DMS79 (cell line): Measurements from ENCODE around the gene SMCR8.
"Not testable (repeated sequence)": the region's sequence is repeated elsewhere in the genome, so short reads cannot be mapped to it uniquely, and the experiment has no call there.

Experiments used
- DNase-seq: peaks from one replicate; lab custom pipeline; 2025; lab: John Stamatoyannopoulos, UW

Gene SMCR8, protein sequence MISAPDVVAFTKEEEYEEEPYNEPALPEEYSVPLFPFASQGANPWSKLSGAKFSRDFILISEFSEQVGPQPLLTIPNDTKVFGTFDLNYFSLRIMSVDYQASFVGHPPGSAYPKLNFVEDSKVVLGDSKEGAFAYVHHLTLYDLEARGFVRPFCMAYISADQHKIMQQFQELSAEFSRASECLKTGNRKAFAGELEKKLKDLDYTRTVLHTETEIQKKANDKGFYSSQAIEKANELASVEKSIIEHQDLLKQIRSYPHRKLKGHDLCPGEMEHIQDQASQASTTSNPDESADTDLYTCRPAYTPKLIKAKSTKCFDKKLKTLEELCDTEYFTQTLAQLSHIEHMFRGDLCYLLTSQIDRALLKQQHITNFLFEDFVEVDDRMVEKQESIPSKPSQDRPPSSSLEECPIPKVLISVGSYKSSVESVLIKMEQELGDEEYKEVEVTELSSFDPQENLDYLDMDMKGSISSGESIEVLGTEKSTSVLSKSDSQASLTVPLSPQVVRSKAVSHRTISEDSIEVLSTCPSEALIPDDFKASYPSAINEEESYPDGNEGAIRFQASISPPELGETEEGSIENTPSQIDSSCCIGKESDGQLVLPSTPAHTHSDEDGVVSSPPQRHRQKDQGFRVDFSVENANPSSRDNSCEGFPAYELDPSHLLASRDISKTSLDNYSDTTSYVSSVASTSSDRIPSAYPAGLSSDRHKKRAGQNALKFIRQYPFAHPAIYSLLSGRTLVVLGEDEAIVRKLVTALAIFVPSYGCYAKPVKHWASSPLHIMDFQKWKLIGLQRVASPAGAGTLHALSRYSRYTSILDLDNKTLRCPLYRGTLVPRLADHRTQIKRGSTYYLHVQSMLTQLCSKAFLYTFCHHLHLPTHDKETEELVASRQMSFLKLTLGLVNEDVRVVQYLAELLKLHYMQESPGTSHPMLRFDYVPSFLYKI

DNA sequence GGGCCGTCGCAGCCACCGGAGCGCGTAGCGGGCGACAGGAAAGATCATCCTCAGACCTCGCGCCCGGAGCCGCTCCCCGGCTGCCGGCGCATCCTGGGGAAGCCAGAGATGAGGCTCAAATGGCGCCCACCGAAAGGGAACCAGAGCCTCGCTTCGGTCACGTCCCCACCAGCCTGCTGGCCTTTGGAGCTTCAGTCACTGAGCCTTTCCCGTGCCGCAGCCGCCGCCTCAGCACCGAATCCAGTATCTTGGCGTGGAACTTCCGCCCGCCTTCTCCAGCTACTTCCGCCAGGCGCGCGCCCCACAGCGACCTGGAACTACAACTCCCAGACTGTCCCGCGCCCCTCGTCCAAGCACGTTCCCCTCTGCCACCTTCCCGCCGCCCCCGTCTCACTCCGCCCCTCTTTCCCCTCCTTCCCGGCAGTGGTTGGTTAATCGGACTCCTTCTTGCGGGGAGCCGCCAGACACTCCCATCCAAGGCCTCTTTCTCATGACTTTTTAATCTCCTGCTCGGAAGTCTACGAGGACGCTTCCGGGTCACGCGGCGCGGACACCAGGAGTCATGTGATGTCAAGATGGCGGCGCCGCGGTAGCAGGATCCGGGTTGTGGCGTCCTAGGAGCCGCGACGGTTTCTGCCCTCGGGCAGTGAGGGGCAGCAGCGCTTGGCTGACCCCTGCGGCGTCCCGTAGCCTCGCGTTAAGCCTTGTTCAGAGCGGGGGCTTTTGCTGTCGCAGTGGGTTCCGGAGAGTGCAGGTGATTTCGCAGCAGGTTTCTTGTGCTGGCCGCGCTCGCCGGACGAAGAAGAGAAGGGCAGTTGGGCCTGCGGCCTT lies at the start of gene SMCR8, which contains the start of gene TOP3A:
Gene SMCR8, plus strand, starts transcription at position 563 of the 831 bp plus-strand sequence. CDS start 497 bp downstream, outside the sequence.
Gene TOP3A, minus strand, starts transcription at position 264 of the 831 bp plus-strand sequence. Its CDS starts 216 bp downstream, at position 48.
- peak; percentile 86 for DNase-seq

DNA sequence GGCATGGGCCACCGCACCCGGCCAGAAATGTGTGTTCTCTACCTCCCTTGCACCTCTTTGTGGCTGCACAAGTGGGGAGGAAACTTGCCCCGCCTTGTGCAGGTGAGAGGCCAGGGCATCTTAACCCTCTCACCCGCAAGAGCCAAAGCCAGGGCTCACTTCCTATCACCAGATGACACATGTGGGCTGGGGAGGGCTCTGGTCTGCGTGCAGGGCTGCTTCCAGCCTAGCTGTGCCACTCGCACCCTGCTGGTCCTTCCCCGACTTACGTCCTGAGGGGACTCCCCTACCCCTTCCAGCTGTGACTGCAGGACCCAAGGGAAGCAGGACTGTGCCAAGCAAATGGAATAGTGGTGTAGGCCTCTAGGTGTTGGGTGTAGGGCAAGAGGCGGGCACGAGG lies 47.7 kb upstream of the SMCR8 start:
- DNase-seq, result no peak

DNA sequence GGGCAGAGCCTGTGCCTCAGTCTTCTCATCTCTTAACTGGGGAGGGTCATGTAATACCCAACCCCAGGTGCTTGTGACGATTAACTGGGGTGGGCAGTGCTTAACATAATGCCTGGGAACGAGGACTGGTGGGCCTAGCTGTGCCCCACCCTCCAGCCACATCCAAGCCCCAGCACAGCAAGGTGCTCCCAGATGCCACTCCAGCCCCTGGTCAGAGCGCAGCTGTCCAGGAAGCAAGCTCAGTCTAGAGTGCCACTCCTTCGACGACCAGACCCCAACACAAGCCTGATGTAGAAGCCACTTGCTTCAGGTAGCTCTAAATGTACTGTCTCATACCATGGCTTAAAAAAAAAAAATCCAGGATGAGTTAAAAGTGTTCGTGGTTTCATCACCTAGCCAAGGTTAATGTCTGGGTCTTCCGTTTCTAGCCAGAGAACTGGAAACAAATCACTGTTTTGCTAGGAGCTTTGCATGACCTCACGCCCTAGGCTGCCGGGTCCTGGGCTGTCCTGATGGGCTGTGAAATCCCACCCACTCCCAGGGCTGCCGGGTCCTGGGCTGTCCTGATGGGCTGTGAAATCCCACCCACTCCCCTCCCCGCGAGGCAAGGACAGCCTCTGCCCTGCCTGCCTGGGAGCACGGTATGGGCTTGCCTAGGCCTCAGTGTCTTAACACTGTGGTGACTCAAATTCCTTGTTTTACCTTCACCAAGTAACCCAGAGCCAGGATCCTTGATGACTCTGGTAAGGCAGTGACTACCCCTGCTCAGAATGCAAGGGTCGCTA lies 47.0 kb upstream of the SMCR8 start:
- no peak for DNase-seq

DNA sequence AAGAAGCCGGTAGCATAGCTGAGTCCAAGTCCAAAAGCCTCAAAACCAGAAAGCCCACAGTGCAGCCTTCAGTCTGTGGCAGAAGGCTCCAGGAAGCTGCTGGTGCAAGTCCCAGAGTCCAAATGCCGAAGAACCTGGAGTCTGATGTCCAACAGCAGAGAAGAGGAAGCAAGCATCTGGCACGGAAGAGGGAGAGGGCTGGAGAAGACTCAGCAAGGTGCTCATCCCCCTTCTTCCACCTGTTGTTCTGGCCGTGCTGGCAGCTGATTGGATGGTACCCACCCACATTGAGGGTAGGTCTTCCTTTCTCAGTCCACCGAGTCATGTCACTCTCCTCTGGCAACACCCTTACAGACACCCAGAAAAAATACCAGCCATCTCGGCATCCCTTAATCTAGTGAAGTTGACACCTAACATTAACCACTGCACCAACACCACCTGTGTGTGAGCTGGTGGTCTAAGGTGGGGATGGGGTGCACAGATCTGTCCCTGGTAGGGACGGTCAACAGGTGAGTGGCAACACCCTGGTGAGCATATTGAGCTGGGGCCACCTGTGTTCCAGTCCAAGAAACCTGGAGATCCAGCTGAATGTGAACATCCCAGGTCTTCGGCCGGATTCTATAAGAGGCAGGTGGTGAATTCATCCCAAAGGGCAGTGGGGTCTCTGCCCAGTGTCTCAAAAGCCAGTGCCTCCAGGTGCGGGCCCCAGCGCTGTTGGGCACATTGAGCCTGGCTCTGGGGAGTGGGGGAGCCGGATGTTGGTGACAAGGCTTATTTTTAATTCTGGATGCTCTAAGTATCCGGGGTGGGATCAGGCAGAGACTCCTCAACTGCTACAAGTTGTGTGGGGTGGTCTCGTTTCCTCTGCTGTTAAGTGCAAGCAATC lies 44.8 kb upstream of the SMCR8 start:
- no peak for DNase-seq

DNA sequence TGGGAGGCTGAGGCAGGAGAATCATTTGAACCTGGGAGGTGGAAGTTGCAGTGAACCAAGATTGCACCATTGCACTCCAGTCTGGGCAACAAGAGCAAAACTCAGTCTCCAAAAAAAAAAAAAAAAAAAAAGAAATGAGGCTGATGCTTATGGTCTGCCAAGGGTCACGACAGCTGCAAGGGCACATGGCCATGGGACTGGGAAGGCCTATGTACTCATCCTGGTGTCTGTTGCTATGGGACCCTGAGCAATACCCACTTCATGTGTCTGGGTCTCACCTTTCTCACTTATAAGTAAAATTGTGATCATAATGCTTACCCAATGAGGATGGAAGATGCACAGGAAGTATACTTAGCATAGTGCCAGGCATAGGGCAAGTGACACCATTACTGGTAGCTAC lies 38.0 kb upstream of the SMCR8 start:
- no peak for DNase-seq

DNA sequence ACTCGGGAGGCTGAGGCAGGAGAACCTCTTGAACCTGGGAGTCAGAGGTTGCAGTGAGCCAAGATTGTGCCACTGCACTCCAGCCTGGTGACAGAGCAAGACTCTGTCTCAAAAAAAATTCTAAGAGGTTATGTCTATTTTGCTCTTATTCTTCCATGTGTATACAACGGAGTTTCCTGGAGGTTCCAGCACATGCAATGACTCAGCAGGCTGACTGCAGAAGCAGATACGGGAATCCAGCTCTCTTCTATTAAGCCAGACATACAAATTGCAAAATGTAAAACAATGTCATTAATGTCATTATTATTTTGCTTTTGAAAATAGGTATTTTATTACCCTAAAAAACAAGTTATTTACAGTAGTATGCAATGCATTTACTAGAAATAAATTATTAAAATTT lies 36.2 kb upstream of the SMCR8 start:
- DNase-seq, result no peak

DNA sequence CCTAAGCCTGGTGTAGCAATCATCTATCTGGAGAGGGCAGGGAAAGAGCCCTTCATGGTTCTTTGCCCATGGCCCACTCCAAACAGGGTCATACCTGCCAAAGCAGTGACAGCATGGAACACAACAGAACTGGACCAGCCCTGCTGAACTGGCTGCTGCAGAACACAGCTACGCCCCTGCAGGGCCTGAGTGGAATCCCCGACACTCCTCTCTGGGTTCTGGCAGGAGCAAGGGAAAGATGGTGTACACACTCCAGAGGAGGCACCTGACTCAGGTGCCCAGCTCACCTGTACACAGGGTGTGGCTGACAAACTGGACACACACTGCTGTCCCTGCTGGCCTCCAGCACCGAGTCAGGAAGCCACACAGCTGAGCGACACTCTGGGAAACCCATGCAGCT lies 34.8 kb upstream of the SMCR8 start:
- DNase-seq, result peak; percentile 17

DNA sequence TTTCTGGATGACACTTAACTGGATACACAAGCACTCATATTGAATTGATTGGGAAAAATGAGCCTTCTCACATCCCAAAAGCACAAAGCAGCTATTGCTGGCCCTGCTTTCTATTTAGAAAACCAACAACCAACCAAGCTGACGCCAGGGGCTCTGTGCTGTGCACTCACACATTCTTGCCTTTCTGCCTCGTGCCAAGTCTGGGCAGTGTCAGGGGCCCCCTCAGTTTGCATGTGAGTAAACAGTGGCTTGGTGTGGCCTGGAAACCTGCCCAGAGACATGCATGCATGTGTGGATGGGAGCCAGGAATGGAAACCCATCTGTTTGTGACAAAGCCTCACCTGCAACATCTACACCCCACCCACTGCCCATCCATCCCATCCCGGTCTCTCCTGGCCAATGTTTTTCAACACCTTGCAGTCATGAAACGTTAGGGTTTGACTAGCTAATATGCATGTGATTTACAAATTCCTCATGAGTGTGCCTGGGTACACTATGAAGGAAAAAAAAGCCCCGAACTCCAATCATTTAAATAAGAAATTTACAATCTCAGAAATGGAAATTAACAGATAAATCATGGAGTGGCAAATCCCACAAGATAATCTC lies 34.2 kb upstream of the SMCR8 start:
- DNase-seq, result peak; percentile 58

DNA sequence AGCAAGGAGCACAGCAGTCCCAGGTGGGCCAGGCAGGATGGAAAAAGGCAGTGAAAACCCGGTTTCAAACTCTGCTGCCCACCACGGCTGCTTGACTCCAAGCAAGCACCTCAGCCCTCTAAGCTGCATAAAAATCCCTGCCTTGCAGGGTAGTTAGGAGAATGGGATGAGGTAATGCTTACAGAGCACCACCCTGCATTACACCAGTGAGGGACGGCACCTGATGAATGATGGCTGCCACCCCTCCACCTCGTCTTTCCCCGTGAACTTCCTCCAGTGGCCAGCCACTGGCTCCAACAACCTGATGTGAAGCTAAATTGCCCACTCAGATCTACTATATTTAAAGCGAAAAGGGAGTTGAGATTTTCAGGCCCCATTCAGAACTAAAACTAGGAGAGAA lies 33.3 kb upstream of the SMCR8 start:
- DNase-seq, result no peak

DNA sequence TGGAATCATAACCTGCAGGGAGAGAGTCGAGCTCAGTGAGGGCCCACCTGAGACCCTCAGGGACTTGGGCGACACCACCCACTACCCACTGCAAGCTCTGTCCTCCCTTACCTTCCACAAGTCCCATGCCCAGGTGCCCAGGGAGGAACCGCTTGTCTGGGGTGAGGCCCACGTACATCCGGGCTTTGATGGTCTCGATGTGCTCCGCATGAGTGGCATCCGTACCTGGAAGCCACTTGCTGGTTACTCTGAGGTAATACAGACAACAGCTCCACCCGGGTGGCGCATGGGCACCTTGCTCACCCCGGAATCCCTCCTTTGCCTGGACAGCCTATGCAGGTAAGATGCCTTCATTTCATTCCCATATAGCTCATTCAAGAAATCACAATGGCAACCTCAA lies 29.8 kb upstream of the SMCR8 start:
- no peak for DNase-seq

DNA sequence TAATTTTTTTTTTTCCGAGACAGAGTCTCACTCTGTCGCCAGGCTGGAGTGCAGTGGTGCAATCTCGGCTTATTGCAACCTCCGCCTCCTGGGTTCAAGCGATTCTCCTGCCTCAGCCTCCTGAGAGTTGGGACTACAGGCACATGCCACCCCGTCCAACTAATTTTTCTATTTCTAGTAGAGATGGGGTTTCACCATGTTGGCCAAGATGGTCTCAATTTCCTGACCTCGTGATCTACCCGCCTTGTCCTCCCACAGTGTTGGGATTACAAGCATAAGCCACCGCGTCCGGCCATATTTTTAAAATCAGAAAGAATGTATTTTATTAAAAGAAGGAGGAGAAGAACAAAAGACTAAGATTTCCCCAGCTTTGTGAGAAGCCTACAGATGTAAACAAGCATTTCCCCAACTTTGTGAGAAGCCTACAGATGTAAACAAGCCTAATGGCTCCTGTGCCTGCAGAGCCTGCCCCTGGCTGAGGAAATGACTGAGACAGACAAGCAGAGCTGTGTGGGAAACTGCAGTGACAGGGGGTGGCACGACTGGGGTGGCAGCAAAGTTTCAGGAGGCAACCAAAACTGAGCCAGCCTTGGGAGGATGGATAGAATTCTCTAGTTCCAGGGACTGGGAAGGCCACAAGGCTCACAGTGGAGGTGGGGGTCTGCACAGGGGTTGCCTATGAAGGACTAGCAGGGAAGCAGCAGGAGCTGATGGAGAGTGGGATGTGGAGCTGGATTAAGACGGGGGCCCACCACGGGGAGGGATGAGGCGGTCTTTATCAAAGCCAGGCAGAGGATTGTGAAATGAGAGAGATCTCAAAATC lies 23.2 kb upstream of the SMCR8 start:
- DNase-seq, result no peak

DNA sequence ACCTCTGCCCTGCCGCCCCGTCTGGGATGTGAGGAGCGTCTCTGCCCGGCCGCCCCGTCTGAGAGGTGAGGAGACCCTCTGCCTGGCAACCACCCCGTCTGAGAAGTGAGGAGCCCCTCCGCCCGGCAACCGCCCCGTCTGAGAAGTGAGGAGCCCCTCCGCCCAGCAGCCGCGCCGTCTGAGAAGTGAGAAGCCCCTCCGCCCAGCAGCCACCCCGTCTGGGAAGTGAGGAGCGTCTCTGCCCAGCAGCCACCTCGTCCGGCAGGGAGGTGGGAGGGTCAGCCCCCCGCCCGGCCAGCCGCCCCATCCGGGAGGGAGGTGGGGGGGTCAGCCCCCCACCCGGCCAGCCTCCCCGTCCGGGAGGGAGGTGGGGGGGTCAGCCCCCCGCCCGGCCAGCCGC lies 17.0 kb upstream of the SMCR8 start:
- not testable (repeated sequence) for DNase-seq

DNA sequence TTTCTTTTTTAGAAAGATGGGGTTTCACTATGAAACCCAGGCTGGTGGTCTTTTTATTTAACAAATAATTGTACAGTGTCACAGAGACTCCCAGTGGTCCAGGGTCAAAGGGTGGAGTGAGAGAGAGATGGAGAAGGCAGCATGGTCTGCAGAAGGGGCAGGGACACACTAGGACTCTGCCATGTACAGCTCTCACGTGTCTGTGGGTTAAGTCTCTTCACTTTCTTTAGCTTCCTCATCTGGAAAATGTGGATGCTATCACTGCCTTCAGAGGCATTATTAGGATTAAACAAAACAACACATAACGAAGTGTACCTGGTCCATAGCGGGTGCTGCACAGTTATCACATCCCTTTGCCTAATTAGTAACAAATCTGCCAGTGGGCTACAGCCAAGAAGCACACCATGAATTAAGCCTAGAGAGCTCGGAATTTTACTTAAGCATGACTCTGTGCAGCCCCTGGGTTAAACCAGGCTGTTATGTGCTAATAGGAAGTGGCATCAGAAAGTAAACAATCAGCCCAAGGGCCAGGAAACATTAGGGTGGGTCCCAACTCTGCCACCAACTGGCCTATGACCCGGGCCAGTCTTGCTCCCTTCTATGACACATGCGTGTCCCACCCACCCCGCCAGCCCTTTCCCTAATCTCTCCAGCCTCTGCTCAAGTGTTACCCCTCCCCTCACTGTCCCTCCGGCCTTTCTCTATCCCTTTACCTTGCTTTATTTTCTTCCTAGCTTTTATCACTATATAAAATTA lies 14.2 kb upstream of the SMCR8 start:
- no peak for DNase-seq

DNA sequence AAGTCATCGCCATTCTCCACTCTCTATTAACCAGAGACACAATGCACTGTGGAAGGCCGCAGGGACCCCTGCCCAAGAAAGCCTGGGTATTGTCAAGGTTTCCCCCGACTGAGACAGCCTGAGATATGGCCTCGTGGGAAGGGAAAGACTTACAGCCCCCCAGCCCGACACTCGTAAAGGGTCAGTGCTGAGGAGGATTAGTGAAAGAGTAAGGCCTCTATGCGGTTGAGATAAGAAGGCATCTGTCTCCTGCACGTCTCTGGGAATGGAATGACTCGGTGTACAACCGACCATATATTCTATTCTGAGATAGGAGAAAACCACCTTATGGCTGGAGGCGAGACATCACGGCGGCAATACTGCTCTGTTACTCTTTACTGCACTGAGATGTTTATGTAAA lies 11.9 kb upstream of the SMCR8 start:
- DNase-seq, result not testable (repeated sequence)

DNA sequence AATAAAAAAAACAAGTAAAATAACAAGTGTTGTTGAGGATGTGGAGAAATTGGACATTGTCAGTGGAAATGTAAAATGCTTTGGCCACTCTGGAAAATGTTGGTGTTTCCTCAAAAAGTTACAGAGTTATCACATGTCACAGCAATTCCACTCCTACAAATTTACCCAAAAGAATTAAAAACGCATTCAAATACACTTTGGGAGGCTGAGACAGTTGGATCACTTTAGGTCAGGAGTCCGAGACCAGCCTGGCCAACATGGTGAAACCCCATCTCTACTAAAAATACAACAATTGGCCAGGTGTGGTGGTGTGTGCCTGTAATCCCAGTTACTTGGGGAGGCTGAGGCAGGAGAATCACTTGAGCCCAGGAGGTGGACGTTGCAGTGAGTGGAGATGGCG lies 5.9 kb upstream of the SMCR8 start:
- no peak for DNase-seq

DNA sequence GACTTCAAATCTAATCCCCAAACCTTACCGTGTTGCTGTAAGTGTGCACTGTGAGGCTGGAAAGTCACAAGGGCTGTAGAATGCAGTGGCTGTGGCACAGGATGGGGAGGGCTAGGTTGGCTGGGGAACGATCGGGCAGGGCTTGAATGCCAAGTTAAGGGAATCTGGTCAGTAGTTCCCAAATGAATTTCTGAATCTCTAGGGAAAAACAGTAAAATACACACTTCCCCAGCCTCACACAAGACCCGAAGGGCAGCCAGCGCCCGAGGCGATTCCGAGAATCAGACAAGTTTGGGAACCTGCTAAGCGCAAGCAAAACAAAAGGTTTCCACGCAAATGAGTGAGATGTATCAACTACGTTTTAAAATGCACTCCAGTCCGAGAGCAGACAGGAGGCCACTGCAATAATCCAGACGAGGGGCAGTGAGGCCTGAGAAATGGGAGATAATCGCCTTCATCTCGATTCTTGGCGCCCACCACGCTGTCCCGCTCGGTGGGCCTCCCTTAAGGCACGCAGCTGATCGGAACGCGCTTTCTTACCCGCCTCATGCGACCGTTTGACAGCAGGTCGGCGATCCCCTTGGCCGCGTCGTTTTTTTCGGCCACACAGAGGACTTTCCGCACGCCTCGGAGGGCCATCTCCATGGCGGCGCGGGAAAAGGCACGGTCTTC lies 898 bp upstream of the SMCR8 start:
- no peak for DNase-seq

DNA sequence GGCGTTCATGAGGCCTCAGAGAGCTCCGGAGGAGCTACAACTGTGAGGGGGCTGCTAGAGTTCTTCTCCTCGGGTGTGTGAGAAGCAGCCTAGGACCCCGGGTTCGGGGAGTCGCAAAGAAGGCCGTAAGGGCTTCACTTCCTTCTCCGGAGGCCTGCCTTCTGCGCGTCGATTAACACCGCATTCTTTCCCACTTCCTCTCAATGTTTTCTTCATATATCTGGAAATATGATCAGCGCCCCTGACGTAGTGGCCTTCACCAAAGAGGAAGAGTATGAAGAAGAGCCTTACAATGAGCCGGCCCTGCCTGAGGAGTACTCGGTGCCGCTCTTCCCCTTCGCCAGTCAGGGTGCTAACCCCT lies 449 bp downstream of the SMCR8 start:
- no peak for DNase-seq

DNA sequence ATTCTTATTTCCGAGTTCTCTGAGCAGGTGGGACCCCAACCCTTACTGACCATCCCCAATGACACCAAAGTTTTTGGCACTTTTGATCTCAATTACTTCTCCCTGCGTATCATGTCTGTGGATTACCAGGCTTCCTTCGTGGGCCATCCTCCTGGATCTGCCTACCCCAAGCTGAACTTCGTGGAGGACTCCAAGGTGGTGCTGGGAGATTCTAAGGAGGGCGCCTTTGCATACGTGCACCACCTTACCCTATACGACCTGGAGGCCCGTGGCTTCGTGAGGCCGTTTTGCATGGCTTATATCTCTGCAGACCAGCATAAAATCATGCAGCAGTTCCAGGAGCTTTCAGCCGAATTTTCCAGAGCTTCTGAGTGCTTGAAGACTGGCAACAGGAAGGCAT lies 868 bp downstream of the SMCR8 start:
- DNase-seq, result no peak
